Hair follicular keratinocyte (primary cell): Measurements from ENCODE around the gene GPRC5A. TPM values are rescaled to one million over a fixed set of nuclear protein-coding genes. Genes with fewer than 3 reads are reported as not detected.

Source experiments
- total RNA-seq: library from RNA; depleted of rRNA; stranded (reverse); fragments of >200 nt; gene quantifications from 2 replicates; pipeline ENCODE4 v1.2.3, GENCODE V29; 2015

GPRC5A gene, protein sequence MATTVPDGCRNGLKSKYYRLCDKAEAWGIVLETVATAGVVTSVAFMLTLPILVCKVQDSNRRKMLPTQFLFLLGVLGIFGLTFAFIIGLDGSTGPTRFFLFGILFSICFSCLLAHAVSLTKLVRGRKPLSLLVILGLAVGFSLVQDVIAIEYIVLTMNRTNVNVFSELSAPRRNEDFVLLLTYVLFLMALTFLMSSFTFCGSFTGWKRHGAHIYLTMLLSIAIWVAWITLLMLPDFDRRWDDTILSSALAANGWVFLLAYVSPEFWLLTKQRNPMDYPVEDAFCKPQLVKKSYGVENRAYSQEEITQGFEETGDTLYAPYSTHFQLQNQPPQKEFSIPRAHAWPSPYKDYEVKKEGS
- 1.2 and 1.4 TPM in 2 replicates for total RNA-seq

GRCh38 chr12:12891080-12891880 is at the start of gene GPRC5A:
Gene GPRC5A, plus strand, starts transcription at chr12:12891562. Its CDS starts 16,688 bp downstream, at chr12:12908250.

GRCh38 chr12:12952036-12952435 is 60.7 kb downstream of the GPRC5A start, which contains the start of gene GPRC5D:
Gene GPRC5D, minus strand, starts transcription at chr12:12952170. Its CDS starts 1,786 bp downstream, at chr12:12950384.

Other genes starting within 250 kb of the GPRC5A start
- gene GPR19, start 195.4 kb upstream of the GPRC5A start, total RNA-seq = 0.80 and 1.7 TPM in 2 replicates
- 15.1 and 17.7 TPM in 2 replicates for gene CDKN1B, start 174.2 kb upstream of the GPRC5A start, total RNA-seq
- 0.23 and 0.38 TPM in 2 replicates for gene APOLD1, start 105.9 kb upstream of the GPRC5A start, total RNA-seq
- gene DDX47, start 78.2 kb upstream of the GPRC5A start, total RNA-seq = 50.9 and 67.7 TPM in 2 replicates
- not detected in 2 replicates for gene GPRC5D, start 60.6 kb downstream of the GPRC5A start, total RNA-seq
- gene HEBP1, start 108.7 kb downstream of the GPRC5A start, total RNA-seq = 14.7 and 16.7 TPM in 2 replicates
- gene FAM234B, start 152.8 kb downstream of the GPRC5A start, total RNA-seq = 4.1 and 4.5 TPM in 2 replicates
- not detected in 2 replicates for gene GSG1, start 212.1 kb downstream of the GPRC5A start, total RNA-seq